GM18858 (cell line): Measurements from ENCODE around the gene TDRD12.
"Not testable (repeated sequence)": the region's sequence is repeated elsewhere in the genome, so short reads cannot be mapped to it uniquely, and the experiment has no call there.

Source experiments
- ATAC-seq: cut with Tn5 transposase; IDR thresholded peaks from one replicate; pipeline ENCODE4 v1.9.1; 2021; ENCODE audit not compliant: unreplicated experiment

The TDRD12 gene

GRCh38 chr19:32828643-32829344 lies 109.2 kb downstream of the TDRD12 start:
- no peak for ATAC-seq

- ATAC-seq, result no peak
Measured at GRCh38 chr19:32829345-32829896, 109.9 kb downstream of the TDRD12 start.

GRCh38 chr19:32830231-32831014 lies 110.9 kb downstream of the TDRD12 start:
- ATAC-seq, result no peak

GRCh38 chr19:32831611-32832010 lies 112.0 kb downstream of the TDRD12 start:
- ATAC-seq, result no peak

- ATAC-seq, result not testable (repeated sequence)
Measured at GRCh38 chr19:32832094-32832493, 112.5 kb downstream of the TDRD12 start.

GRCh38 chr19:32832825-32833224 lies 113.3 kb downstream of the TDRD12 start:
- ATAC-seq, result not testable (repeated sequence)

GRCh38 chr19:32833388-32833787 lies 113.8 kb downstream of the TDRD12 start:
- ATAC-seq, result not testable (repeated sequence)

GRCh38 chr19:32837531-32837930 lies 118.0 kb downstream of the TDRD12 start:
- ATAC-seq, result no peak

GRCh38 chr19:32842061-32842460 lies 122.5 kb downstream of the TDRD12 start:
- ATAC-seq, result no peak

- no peak for ATAC-seq
Measured at GRCh38 chr19:32843716-32844245, 124.2 kb downstream of the TDRD12 start.

- not testable (repeated sequence) for ATAC-seq
Measured at GRCh38 chr19:32848035-32848434, 128.5 kb downstream of the TDRD12 start.

- ATAC-seq, result no peak
Measured at GRCh38 chr19:32852216-32852615, 132.6 kb downstream of the TDRD12 start.

- ATAC-seq, result not testable (repeated sequence)
Measured at GRCh38 chr19:32856818-32857217, 137.3 kb downstream of the TDRD12 start.

- no peak for ATAC-seq
Measured at GRCh38 chr19:32857584-32857983, 138.0 kb downstream of the TDRD12 start.

GRCh38 chr19:32858155-32858554 lies 138.6 kb downstream of the TDRD12 start:
- ATAC-seq, result no peak

GRCh38 chr19:32858559-32858958 lies 139.0 kb downstream of the TDRD12 start:
- ATAC-seq, result no peak

- ATAC-seq, result no peak
Measured at GRCh38 chr19:32859591-32859990, 140.0 kb downstream of the TDRD12 start.

- ATAC-seq, result no peak
Measured at GRCh38 chr19:32861596-32861995, 142.0 kb downstream of the TDRD12 start.

- ATAC-seq, result no peak
Measured at GRCh38 chr19:32862173-32862572, 142.6 kb downstream of the TDRD12 start.

GRCh38 chr19:32862741-32863140 lies 143.2 kb downstream of the TDRD12 start:
- no peak for ATAC-seq

- no peak for ATAC-seq
Measured at GRCh38 chr19:32863301-32863700, 143.7 kb downstream of the TDRD12 start.

- no peak for ATAC-seq
Measured at GRCh38 chr19:32863841-32864240, 144.3 kb downstream of the TDRD12 start.
